ENCODE measurements around the gene PROSER2. TPM values are rescaled to one million over a fixed set of nuclear protein-coding genes. Genes with fewer than 3 reads are reported as not detected.
A peak's percentile ranks its signal among the peaks of the same experiment; 100 is the strongest.

PROSER2 gene
- total and polyA plus RNA-seq, 3 experiments from 2014 or later, result 1.5 to 2.4 (median 1.7) TPM

- no peak for DNase-seq
- Histone ChIP-seq H3K4me3 (ENCODE audit: low read length) (no peak overlapping the region), H3K27ac (ENCODE audit: low read depth, low read length) (peak overlapping the region; percentile 69), H3K36me3 (ENCODE audit: insufficient read depth, low read length) (no peaks in the 10 kb centered on the region), H3K4me1 (ENCODE audit: insufficient read depth, low read length) (no peaks in the 10 kb centered on the region), H3K9me3 (ENCODE audit: low read length) (no peaks in the 10 kb centered on the region), H3K27me3 (ENCODE audit: insufficient read depth, low read length, poor library complexity, severe bottlenecking) (no peaks in the 10 kb centered on the region)
- H3K4me3 Mint-ChIP-seq, result no peak overlapping the region
- H3K4me1 Mint-ChIP-seq, result peaks cover 0 to 8% (median 0%) of the 10 kb centered on the region in 3 donors
- ChIA-PET POLR2A (no interaction called here), CTCF (no interaction called here)
- no peak overlapping the region for H3K27ac Mint-ChIP-seq
- no peaks in the 10 kb centered on the region for H3K36me3 Mint-ChIP-seq
- H3K9me3 Mint-ChIP-seq, result no peaks in the 10 kb centered on the region
- H3K27me3 Mint-ChIP-seq, result peaks cover 0 to 1% of the 10 kb centered on the region in 2 donors
Measured at GRCh38 chr10:11896549-11897200, 73.5 kb downstream of the PROSER2 start.

- H3K27me3 ChIP-seq (ENCODE audit: insufficient read depth, low read length, poor library complexity, severe bottlenecking), result no peaks in the 10 kb centered on the region
- POLR2A ChIA-PET, result no interaction called here
- H3K36me3 Mint-ChIP-seq, result no peaks in the 10 kb centered on the region
- H3K4me3 Mint-ChIP-seq, result no peak overlapping the region
- H3K27me3 Mint-ChIP-seq, result peaks cover 5 to 6% of the 10 kb centered on the region in 2 donors
- H3K9me3 ChIP-seq (ENCODE audit: low read length), result no peaks in the 10 kb centered on the region
- H3K27ac Mint-ChIP-seq, result no peak overlapping the region
- H3K36me3 ChIP-seq (ENCODE audit: insufficient read depth, low read length), result no peaks in the 10 kb centered on the region
- no peaks in the 10 kb centered on the region for H3K9me3 Mint-ChIP-seq
- no peak overlapping the region for H3K4me3 ChIP-seq (ENCODE audit: low read length)
- H3K4me1 Mint-ChIP-seq, result peaks cover 0 to 8% (median 0%) of the 10 kb centered on the region in 3 donors
- CTCF ChIA-PET, result no interaction called here
- peak overlapping the region; percentile 69 for H3K27ac ChIP-seq (ENCODE audit: low read depth, low read length)
- DNase-seq, result no peak
- no peaks in the 10 kb centered on the region for H3K4me1 ChIP-seq (ENCODE audit: insufficient read depth, low read length)
Measured at GRCh38 chr10:11898033-11898371, 74.8 kb downstream of the PROSER2 start.

- Mint-ChIP-seq H3K4me1 (peaks cover 0 to 8% (median 0%) of the 10 kb centered on the region in 3 donors), H3K36me3 (no peaks in the 10 kb centered on the region), H3K4me3 (no peak overlapping the region), H3K27ac (peak overlapping the region in 1 of 8 donors; percentile 74), H3K9me3 (no peaks in the 10 kb centered on the region), H3K27me3 (peaks cover 5 to 6% of the 10 kb centered on the region in 2 donors)
- Histone ChIP-seq H3K27ac (ENCODE audit: low read depth, low read length) (peak overlapping the region; percentile 69), H3K9me3 (ENCODE audit: low read length) (no peaks in the 10 kb centered on the region), H3K27me3 (ENCODE audit: insufficient read depth, low read length, poor library complexity, severe bottlenecking) (no peaks in the 10 kb centered on the region), H3K4me3 (ENCODE audit: low read length) (no peak overlapping the region), H3K4me1 (ENCODE audit: insufficient read depth, low read length) (no peaks in the 10 kb centered on the region), H3K36me3 (ENCODE audit: insufficient read depth, low read length) (no peaks in the 10 kb centered on the region)
- POLR2A ChIA-PET, result no interaction called here
- DNase-seq, result no peak
- CTCF ChIA-PET, result no interaction called here
Measured at GRCh38 chr10:11898372-11899066, 75.4 kb downstream of the PROSER2 start.

GRCh38 chr10:11899067-11899876 is 76.1 kb downstream of the PROSER2 start:
- Histone ChIP-seq H3K27ac (ENCODE audit: low read depth, low read length) (peak overlapping the region; percentile 69), H3K4me1 (ENCODE audit: insufficient read depth, low read length) (no peaks in the 10 kb centered on the region), H3K4me3 (ENCODE audit: low read length) (no peak overlapping the region), H3K9me3 (ENCODE audit: low read length) (no peaks in the 10 kb centered on the region), H3K36me3 (ENCODE audit: insufficient read depth, low read length) (no peaks in the 10 kb centered on the region), H3K27me3 (ENCODE audit: insufficient read depth, low read length, poor library complexity, severe bottlenecking) (no peaks in the 10 kb centered on the region)
- H3K27ac Mint-ChIP-seq, result no peak overlapping the region
- no peaks in the 10 kb centered on the region for H3K9me3 Mint-ChIP-seq
- DNase-seq, result no peak
- H3K27me3 Mint-ChIP-seq, result peaks cover 5 to 6% of the 10 kb centered on the region in 2 donors
- no peaks in the 10 kb centered on the region for H3K36me3 Mint-ChIP-seq
- POLR2A ChIA-PET, result no interaction called here
- CTCF ChIA-PET, result no interaction called here
- no peak overlapping the region for H3K4me3 Mint-ChIP-seq
- peaks cover 0 to 8% (median 0%) of the 10 kb centered on the region in 3 donors for H3K4me1 Mint-ChIP-seq

GRCh38 chr10:11901036-11901301 is 77.8 kb downstream of the PROSER2 start:
- peaks cover 0 to 8% (median 0%) of the 10 kb centered on the region in 3 donors for H3K4me1 Mint-ChIP-seq
- H3K4me3 Mint-ChIP-seq, result no peak overlapping the region
- H3K9me3 Mint-ChIP-seq, result no peaks in the 10 kb centered on the region
- Histone ChIP-seq H3K27ac (ENCODE audit: low read depth, low read length) (no peak overlapping the region), H3K9me3 (ENCODE audit: low read length) (no peaks in the 10 kb centered on the region), H3K4me1 (ENCODE audit: insufficient read depth, low read length) (no peaks in the 10 kb centered on the region), H3K27me3 (ENCODE audit: insufficient read depth, low read length, poor library complexity, severe bottlenecking) (no peaks in the 10 kb centered on the region), H3K4me3 (ENCODE audit: low read length) (no peak overlapping the region), H3K36me3 (ENCODE audit: insufficient read depth, low read length) (no peaks in the 10 kb centered on the region)
- no peak for DNase-seq
- peaks cover 5 to 6% of the 10 kb centered on the region in 2 donors for H3K27me3 Mint-ChIP-seq
- ChIA-PET POLR2A (no interaction called here), CTCF (no interaction called here)
- H3K36me3 Mint-ChIP-seq, result no peaks in the 10 kb centered on the region
- H3K27ac Mint-ChIP-seq, result no peak overlapping the region

GRCh38 chr10:11901454-11901832 is 78.3 kb downstream of the PROSER2 start:
- H3K27me3 Mint-ChIP-seq, result peaks cover 5 to 6% of the 10 kb centered on the region in 2 donors
- peaks cover 0 to 7% (median 0%) of the 10 kb centered on the region in 3 donors for H3K4me1 Mint-ChIP-seq
- H3K36me3 Mint-ChIP-seq, result no peaks in the 10 kb centered on the region
- H3K36me3 ChIP-seq (ENCODE audit: insufficient read depth, low read length), result no peaks in the 10 kb centered on the region
- no peak overlapping the region for H3K27ac Mint-ChIP-seq
- no peaks in the 10 kb centered on the region for H3K4me1 ChIP-seq (ENCODE audit: insufficient read depth, low read length)
- POLR2A ChIA-PET, result no interaction called here
- H3K9me3 Mint-ChIP-seq, result no peaks in the 10 kb centered on the region
- H3K4me3 Mint-ChIP-seq, result no peak overlapping the region
- no peak overlapping the region for H3K4me3 ChIP-seq (ENCODE audit: low read length)
- no peaks in the 10 kb centered on the region for H3K9me3 ChIP-seq (ENCODE audit: low read length)
- peak overlapping the region; percentile 43 for H3K27ac ChIP-seq (ENCODE audit: low read depth, low read length)
- no peak for DNase-seq
- CTCF ChIA-PET, result no interaction called here
- no peaks in the 10 kb centered on the region for H3K27me3 ChIP-seq (ENCODE audit: insufficient read depth, low read length, poor library complexity, severe bottlenecking)

- Histone ChIP-seq H3K27me3 (ENCODE audit: insufficient read depth, low read length, poor library complexity, severe bottlenecking) (no peaks in the 10 kb centered on the region), H3K27ac (ENCODE audit: low read depth, low read length) (peak overlapping the region; percentile 43), H3K36me3 (ENCODE audit: insufficient read depth, low read length) (no peaks in the 10 kb centered on the region), H3K9me3 (ENCODE audit: low read length) (no peaks in the 10 kb centered on the region), H3K4me1 (ENCODE audit: insufficient read depth, low read length) (no peaks in the 10 kb centered on the region), H3K4me3 (ENCODE audit: low read length) (no peak overlapping the region)
- POLR2A ChIA-PET, result no interaction called here
- H3K27me3 Mint-ChIP-seq, result peaks cover 5 to 6% of the 10 kb centered on the region in 2 donors
- H3K4me3 Mint-ChIP-seq, result no peak overlapping the region
- CTCF ChIA-PET, result no interaction called here
- DNase-seq, result no peak
- peaks cover 0 to 2% (median 0%) of the 10 kb centered on the region in 3 donors for H3K36me3 Mint-ChIP-seq
- H3K4me1 Mint-ChIP-seq, result peaks cover 1 to 6% (median 3%) of the 10 kb centered on the region in 3 donors
- no peak overlapping the region for H3K27ac Mint-ChIP-seq
- H3K9me3 Mint-ChIP-seq, result no peaks in the 10 kb centered on the region
Measured at GRCh38 chr10:11901833-11902475, 78.8 kb downstream of the PROSER2 start.

GRCh38 chr10:11902646-11903045 is 79.5 kb downstream of the PROSER2 start:
- Mint-ChIP-seq H3K4me1 (peaks cover 1 to 5% (median 3%) of the 10 kb centered on the region in 3 donors), H3K4me3 (no peak overlapping the region), H3K27me3 (peaks cover 5 to 6% of the 10 kb centered on the region in 2 donors), H3K36me3 (peaks cover 0 to 2% (median 0%) of the 10 kb centered on the region in 3 donors), H3K9me3 (no peaks in the 10 kb centered on the region), H3K27ac (no peak overlapping the region)
- no peaks in the 10 kb centered on the region for H3K27me3 ChIP-seq (ENCODE audit: insufficient read depth, low read length, poor library complexity, severe bottlenecking)
- CTCF ChIA-PET, result no interaction called here
- no peaks in the 10 kb centered on the region for H3K4me1 ChIP-seq (ENCODE audit: insufficient read depth, low read length)
- H3K36me3 ChIP-seq (ENCODE audit: insufficient read depth, low read length), result no peaks in the 10 kb centered on the region
- H3K9me3 ChIP-seq (ENCODE audit: low read length), result no peaks in the 10 kb centered on the region
- H3K4me3 ChIP-seq (ENCODE audit: low read length), result no peak overlapping the region
- POLR2A ChIA-PET, result no interaction called here
- no peak for DNase-seq
- no peak overlapping the region for H3K27ac ChIP-seq (ENCODE audit: low read depth, low read length)
